Measurements from ENCODE around the gene CENPB.

DNA sequence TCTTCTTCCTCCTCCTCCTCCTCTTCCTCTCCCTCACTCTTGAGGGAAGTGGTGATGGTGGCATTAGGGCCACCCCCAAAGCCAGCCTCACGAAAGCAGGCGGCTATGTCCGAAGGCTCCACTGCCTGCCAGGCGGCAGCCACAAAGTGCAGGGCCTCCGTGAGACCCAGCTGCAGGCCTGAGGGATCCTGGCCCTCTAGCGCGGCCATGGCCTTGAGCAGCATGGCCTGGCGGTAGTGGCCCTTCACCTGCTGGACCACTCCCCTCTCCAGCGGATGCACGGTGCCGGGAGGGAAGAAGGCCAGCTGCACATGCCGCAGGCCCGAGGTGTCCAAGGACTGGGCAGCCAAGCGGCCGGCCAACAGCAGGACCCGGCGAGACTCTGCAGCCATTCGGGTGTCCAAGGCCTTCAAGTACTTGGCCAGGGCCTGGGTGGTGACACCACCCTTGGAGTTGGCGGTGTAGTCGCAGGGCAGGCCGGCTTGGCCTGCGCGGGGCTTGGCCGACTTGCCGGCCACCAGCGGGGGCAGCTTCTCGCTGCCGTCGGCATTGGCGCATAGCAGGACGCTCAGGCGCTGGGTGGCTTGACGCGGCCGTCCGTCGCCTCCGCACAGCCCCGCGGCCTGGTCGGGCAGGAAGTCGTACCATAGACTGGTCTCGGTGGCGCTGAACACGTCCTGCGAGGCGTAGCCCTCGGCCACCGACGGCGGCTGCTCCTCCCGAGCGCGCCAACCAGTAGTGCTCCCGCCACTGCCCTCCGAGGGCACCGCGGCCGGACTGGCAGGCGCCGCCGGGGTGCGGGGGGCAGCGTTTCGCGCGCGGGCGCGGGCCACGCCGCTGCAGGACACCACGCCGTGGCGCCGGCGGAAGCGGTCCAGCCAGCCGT lies 1.1 kb downstream of the CENPB start:
- TF ChIP-seq, protein P1, sequence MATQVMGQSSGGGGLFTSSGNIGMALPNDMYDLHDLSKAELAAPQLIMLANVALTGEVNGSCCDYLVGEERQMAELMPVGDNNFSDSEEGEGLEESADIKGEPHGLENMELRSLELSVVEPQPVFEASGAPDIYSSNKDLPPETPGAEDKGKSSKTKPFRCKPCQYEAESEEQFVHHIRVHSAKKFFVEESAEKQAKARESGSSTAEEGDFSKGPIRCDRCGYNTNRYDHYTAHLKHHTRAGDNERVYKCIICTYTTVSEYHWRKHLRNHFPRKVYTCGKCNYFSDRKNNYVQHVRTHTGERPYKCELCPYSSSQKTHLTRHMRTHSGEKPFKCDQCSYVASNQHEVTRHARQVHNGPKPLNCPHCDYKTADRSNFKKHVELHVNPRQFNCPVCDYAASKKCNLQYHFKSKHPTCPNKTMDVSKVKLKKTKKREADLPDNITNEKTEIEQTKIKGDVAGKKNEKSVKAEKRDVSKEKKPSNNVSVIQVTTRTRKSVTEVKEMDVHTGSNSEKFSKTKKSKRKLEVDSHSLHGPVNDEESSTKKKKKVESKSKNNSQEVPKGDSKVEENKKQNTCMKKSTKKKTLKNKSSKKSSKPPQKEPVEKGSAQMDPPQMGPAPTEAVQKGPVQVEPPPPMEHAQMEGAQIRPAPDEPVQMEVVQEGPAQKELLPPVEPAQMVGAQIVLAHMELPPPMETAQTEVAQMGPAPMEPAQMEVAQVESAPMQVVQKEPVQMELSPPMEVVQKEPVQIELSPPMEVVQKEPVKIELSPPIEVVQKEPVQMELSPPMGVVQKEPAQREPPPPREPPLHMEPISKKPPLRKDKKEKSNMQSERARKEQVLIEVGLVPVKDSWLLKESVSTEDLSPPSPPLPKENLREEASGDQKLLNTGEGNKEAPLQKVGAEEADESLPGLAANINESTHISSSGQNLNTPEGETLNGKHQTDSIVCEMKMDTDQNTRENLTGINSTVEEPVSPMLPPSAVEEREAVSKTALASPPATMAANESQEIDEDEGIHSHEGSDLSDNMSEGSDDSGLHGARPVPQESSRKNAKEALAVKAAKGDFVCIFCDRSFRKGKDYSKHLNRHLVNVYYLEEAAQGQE (IDR thresholded peaks at IDR 0.05; ENCODE audit: borderline replicate concordance), result no peak
- TF ChIP-seq TAF1 (IDR thresholded peaks at IDR 0.05; ENCODE audit: low read depth) (no peak), EP300 (conservative IDR thresholded peaks at IDR 0.05; ENCODE audit: poor library complexity, severe bottlenecking) (no peak), RAD21 (conservative IDR thresholded peaks at IDR 0.05) (no peak)

All from neural cell (in vitro differentiated cells).